ENCODE measurements around the gene SULT1B1.

DNA sequence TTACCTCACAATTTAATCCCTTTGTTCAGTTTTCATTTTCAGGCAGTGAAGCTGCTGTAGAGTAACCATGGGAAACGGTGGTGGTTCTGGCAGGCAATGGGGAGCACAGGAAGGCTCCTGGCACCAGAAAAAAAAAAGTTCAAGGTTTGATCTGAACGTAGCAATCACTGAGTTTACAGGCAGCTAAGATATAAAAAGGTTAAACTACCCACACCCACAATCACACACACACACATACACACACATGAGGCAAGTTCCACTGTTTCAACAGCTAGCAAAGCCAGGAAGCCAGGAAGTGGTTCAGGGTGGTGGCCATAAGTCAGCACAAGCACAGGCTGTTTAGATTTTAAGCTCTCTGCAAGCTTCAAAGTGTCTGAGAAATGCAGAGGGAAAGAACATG, at the start of gene SULT1B1:
- TF ChIP-seq, protein P1, sequence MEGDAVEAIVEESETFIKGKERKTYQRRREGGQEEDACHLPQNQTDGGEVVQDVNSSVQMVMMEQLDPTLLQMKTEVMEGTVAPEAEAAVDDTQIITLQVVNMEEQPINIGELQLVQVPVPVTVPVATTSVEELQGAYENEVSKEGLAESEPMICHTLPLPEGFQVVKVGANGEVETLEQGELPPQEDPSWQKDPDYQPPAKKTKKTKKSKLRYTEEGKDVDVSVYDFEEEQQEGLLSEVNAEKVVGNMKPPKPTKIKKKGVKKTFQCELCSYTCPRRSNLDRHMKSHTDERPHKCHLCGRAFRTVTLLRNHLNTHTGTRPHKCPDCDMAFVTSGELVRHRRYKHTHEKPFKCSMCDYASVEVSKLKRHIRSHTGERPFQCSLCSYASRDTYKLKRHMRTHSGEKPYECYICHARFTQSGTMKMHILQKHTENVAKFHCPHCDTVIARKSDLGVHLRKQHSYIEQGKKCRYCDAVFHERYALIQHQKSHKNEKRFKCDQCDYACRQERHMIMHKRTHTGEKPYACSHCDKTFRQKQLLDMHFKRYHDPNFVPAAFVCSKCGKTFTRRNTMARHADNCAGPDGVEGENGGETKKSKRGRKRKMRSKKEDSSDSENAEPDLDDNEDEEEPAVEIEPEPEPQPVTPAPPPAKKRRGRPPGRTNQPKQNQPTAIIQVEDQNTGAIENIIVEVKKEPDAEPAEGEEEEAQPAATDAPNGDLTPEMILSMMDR (IDR thresholded peaks at IDR 0.05; ENCODE audit: low read length) = no peak
- TF ChIP-seq EZH2phosphoT487 (IDR thresholded peaks at IDR 0.05; ENCODE audit: low read length) (no peak), EZH2 (optimal IDR thresholded peaks at IDR 0.05; ENCODE audit: low read depth, low read length) (no peak)
